BJ (cell line): ENCODE data around the gene PPP1R3G. TPM values are rescaled to one million over a fixed set of nuclear protein-coding genes. Genes with fewer than 3 reads are reported as not detected.
"Not testable (repeated sequence)": the region's sequence is repeated elsewhere in the genome, so short reads cannot be mapped to it uniquely, and the experiment has no call there.

Experiments used
- CTCF ChIA-PET: fragments of 350-600 bp; formaldehyde crosslinking; extraction: SDS; loops from one replicate; lab custom pipeline; 2021; ENCODE audit warnings: antibody characterized with exemption, inconsistent platforms; lab: Yijun Ruan, JAX
- POLR2A ChIA-PET: fragments of 300-600 bp; sonication (Branson Sonifier 250); formaldehyde crosslinking; extraction: SDS; loops from one replicate; lab custom pipeline; 2021; ENCODE audit warnings: antibody characterized with exemption; lab: Charles Lee
- DNase-seq: peaks from one replicate; pipeline ENCODE4 v3.0.0-alpha.2; 2011; ENCODE audit warnings: low read depth
- H3K27me3 ChIP-seq: 2 replicates; pipeline ENCODE4 v1.6.0; 2011; ENCODE audit warnings: low read length; ENCODE audit not compliant: control insufficient read depth, insufficient read depth
- H3K36me3 ChIP-seq: 2 replicates; pipeline ENCODE4 v1.5.1; 2011; ENCODE audit warnings: low read length; ENCODE audit not compliant: control insufficient read depth, insufficient read depth
- H3K4me3 ChIP-seq: 2 replicates; pipeline ENCODE4 v1.5.1; 2011; ENCODE audit warnings: low read depth, mild to moderate bottlenecking, control low read depth, low read length
- polyA plus RNA-seq: library from polyadenylated mRNA; depleted of rRNA; stranded (reverse); fragments of >200 nt; gene quantifications from 2 replicates; pipeline ENCODE4 v1.2.3, GENCODE V29; 2011
- TF ChIP-seq, protein P1 (sequence below): IDR thresholded peaks from 2 replicates; pipeline ENCODE4 v1.5.1; 2011; ENCODE audit warnings: low read depth, mild to moderate bottlenecking, control low read depth, inconsistent platforms, low read length, moderate library complexity; ENCODE audit not compliant: insufficient read depth

PPP1R3G gene
- polyA plus RNA-seq, 1 experiment: 0.50 TPM

DNA sequence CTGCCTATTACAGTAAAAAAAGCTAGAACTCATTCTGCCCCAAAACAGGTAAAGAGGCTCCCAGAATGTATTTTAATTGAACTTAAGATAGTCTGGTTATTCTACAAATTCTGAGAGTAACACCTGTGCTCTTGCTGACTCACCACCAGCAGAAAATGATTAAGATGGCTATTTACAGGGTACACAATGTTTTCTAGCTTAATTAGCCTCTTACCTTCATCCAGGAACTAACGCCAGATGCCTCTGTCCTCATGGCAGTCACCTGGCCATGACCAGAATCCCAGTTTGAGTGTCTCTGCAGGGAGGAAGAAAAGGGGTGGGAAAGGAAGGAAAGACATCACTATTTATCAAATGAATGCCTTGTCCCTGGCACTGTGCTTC lies 31.3 kb upstream of the PPP1R3G start:
- Histone ChIP-seq H3K27me3 (no peaks in the 10 kb centered on the region), H3K4me3 (no peak overlapping the region), H3K36me3 (no peaks in the 10 kb centered on the region)
- ChIA-PET CTCF (no interaction called here), POLR2A (no interaction called here)
- no peak for DNase-seq
- TF ChIP-seq, protein P1, sequence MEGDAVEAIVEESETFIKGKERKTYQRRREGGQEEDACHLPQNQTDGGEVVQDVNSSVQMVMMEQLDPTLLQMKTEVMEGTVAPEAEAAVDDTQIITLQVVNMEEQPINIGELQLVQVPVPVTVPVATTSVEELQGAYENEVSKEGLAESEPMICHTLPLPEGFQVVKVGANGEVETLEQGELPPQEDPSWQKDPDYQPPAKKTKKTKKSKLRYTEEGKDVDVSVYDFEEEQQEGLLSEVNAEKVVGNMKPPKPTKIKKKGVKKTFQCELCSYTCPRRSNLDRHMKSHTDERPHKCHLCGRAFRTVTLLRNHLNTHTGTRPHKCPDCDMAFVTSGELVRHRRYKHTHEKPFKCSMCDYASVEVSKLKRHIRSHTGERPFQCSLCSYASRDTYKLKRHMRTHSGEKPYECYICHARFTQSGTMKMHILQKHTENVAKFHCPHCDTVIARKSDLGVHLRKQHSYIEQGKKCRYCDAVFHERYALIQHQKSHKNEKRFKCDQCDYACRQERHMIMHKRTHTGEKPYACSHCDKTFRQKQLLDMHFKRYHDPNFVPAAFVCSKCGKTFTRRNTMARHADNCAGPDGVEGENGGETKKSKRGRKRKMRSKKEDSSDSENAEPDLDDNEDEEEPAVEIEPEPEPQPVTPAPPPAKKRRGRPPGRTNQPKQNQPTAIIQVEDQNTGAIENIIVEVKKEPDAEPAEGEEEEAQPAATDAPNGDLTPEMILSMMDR: no peak

- no peaks in the 10 kb centered on the region for H3K36me3 ChIP-seq
- H3K27me3 ChIP-seq: no peaks in the 10 kb centered on the region
- ChIA-PET POLR2A (no interaction called here), CTCF (interaction anchor here (1.0 kb wide), 1 partner anchor 24 kb away, joined by 3 read pairs; no protein-coding TSS in a partner anchor)
- TF ChIP-seq, protein P1: no peak
- DNase-seq: no peak
- no peak overlapping the region for H3K4me3 ChIP-seq
Observed at GRCh38 chr6:5054245-5054873, 30.8 kb upstream of the PPP1R3G start.

DNA sequence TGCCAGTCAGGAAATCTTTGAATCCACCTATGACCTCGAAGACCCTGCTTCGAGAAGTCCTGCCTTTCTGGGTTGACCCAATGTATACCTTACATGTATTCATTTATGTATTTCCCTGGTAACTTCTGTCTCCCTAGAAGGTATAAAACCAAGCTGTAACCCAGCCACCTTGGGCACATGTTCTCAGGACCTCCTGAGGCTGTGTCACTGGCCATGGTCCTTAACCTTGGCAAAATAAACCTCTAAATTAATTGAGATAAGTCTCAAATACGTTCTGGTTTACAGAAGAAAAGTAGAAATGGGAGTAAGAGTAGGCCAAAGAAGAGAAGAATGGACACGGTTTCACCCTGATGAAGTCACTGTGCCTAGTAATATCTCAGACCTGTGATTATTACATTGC lies 30.0 kb upstream of the PPP1R3G start:
- POLR2A ChIA-PET: no interaction called here

DNA sequence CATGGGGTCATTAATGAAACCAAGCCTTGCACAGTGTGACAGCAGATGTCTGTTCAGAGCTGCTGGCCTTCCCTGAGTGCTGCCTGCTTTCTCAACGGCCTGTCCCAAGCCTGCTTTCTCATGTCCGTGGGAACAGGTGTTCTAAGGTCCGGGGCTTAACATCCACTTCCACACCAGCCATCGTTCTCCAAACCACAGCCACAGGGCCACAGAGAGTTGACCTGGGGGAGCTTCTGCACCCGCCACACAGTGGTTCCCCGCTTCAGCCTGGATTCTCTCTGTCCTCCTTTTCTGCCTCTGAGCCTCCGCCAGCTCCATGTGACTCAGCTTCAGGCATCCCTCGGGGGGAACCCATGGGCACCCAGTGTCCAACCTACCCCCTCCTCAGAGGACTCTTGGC lies 26.9 kb upstream of the PPP1R3G start:
- no peak overlapping the region for H3K4me3 ChIP-seq
- TF ChIP-seq, protein P1: no peak
- no peak for DNase-seq
- no peaks in the 10 kb centered on the region for H3K36me3 ChIP-seq
- ChIA-PET POLR2A (no interaction called here), CTCF (interaction anchor here (0.6 to 1.4 kb wide), 4 partner anchors 13 to 1489 kb away, joined by 3 to 5 read pairs (median 3); no protein-coding TSS in a partner anchor)
- no peaks in the 10 kb centered on the region for H3K27me3 ChIP-seq

More for the DNA sequence above, 30.0 kb upstream of the PPP1R3G start:
- no peak for DNase-seq
- TF ChIP-seq, protein P1: no peak
- Histone ChIP-seq H3K36me3 (no peaks in the 10 kb centered on the region), H3K4me3 (no peak overlapping the region), H3K27me3 (no peaks in the 10 kb centered on the region)
- CTCF ChIA-PET: interaction anchor here (1.0 kb wide), 1 partner anchor 25 kb away, joined by 3 read pairs; no protein-coding TSS in a partner anchor

DNA sequence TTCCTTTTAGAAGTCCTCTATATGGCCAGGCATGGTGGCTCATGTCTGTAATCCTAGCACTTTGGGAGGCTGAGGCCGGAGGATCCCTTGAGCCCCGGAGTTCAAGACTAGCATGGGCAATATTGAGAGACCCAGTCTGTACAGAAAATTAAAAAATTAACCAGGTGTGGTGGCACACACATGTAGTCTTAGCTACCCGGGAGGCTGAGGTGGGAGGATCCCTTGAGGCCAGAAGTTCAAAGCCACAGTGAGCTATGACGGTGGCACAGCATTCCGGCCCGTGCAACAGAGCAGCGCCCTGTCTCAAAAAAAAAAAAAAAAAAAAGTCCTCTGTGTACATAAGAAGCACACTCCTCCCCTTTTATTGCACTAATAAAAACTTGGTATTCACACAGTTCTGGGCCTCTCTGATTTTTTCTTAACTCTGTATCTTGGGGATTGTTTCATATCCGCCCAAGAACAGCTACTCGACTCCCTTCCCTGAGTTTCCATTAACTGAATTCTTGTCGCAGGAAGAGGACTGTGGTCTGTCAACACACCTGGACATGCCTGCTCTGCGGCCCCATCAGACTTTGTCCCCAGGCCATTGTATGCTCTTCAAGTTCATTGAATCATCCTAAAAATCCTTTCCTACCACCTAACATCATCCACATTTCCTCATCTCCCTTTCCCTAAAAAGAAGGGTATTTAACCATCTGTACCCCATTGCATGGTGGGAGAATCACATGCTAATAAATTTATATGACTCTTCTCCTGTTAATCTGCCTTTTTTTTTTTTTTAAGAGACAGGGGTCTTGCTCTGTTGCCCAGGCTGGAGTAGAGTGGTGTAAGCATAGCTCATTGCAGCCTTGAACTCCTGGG lies 25.9 kb upstream of the PPP1R3G start:
- no peak for DNase-seq
- ChIA-PET POLR2A (no interaction called here), CTCF (interaction anchor here (0.6 to 1.1 kb wide), 4 partner anchors 10 to 1488 kb away, joined by 3 to 4 read pairs (median 3); no protein-coding TSS in a partner anchor)
- H3K4me3 ChIP-seq: no peak overlapping the region
- no peaks in the 10 kb centered on the region for H3K36me3 ChIP-seq
- no peaks in the 10 kb centered on the region for H3K27me3 ChIP-seq
- TF ChIP-seq, protein P1: no peak

DNA sequence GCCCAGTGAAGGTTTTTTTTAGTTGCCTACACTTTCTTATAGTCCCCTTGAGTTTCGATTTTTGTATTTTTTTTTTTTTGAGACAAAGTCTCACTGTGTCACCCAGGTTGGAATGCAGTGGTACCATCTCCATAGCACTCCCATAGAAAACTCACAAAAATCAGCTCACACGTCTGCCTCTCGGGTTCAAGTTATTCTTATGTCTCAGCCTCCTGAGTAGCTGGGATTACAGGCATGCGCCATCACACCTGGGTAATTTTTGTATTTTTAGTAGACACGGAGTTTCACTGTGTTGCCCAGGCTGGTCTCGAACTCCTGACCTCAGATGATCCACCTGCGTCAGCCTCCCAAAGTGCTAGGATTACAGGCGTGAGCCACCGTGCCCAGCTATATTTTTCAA lies 24.7 kb upstream of the PPP1R3G start:
- not testable (repeated sequence) for H3K4me3 ChIP-seq
- CTCF ChIA-PET: interaction anchor here (0.6 to 2.4 kb wide), 2 partner anchors 31 to 83 kb away, joined by 3 to 6 read pairs; no protein-coding TSS in a partner anchor

More for the DNA sequence above, 24.7 kb upstream of the PPP1R3G start:
- DNase-seq, H3K27me3 ChIP-seq, H3K36me3 ChIP-seq, POLR2A ChIA-PET: not testable (repeated sequence)
